Measurements from ENCODE around the gene RPS19BP1.
"Not testable (repeated sequence)": the region's sequence is repeated elsewhere in the genome, so short reads cannot be mapped to it uniquely, and the experiment has no call there.

Gene RPS19BP1

DNA sequence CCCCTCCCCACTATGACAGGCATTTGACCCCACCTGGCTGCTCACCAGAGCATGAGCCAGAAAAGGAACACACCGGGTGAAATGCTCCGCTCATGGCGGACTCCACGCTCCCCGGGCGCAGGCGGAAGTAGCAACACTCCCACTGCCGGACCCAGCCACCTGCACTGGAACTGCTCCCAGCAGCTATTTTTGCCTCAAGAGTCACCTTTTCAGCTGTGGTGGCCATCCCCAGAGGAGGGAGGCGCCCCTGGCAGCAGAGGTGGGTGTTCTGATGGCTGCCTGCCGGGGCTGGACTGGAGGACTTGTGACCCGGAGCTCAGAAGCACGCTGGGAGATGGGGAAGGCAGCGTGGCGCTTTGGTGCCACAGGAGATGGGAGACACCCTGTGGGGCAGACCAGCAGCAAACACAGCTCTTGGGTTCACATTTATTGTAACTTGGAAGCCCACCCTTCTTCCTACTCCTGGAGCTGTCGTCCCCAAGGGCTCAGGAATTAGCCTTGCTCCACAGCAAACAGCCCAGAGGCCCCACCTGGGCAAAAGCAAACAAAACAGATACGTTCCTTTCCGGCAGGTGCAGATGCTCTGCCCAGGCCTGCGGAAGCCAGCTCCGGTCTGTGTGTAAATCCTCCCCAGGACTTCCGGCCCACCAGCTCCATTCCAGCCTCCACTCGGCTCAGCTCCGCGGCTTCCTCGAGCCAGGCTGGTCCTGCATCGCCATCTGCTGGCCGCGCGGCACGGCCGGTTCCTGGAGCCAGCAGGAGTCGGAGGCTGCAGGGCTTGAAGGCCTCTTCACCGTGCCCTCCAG lies 3.7 kb downstream of the RPS19BP1 start:
- peak; percentile 89 for DNase-seq (ENCODE audit: low spot score)

DNA sequence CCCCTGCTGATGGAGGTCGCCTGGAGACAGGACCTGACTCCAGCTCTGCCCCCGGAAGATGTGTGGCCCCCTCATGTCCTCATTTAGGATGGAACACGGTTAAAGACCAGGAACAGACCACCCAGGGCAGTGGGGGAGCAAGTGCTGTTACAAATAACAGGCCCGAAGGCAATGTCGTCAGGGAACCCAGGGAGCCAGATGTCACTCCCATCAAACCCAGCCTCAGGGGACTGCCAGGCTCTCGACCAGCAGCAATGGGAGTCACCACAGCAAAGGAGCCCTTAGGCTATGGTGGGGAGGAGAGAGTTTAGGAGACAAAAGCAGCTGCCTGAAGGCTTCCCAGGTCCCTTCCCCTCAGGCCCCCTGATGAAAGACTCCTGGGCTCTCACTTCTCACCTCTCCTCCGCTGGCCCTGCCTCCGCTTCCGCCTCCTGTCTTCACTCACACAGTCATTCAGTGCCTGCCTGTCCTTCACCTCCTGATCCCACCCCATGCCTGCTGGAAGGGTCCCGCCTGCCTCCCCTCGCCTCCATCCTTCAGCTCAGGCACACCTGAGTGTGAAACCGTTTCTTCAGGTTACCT lies 4.4 kb downstream of the RPS19BP1 start:
- DNase-seq (ENCODE audit: low spot score): no peak

DNA sequence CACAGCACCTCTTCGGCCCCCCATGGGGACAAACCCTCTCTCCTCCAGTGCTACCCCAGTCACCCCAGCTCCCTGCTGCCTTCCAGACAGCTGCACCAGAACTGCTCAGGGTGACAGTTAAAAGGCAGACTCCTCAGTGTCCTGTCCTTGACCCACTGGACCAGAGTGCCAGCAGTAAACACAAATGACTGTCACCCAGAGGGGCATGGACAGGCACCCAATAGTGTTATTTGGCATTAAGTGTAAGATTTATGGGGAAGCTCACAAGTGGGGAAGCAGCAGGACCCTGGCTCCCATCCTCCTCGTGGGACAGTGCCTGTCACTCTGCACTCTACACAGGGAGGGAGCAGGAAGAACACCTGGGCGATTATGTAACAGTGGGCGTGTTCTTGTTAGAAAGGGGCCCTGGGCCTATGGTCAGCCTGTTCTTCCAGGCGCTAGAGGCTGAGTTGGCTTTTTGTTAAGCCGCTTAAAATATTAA lies 5.0 kb downstream of the RPS19BP1 start:
- DNase-seq (ENCODE audit: low spot score): no peak

DNA sequence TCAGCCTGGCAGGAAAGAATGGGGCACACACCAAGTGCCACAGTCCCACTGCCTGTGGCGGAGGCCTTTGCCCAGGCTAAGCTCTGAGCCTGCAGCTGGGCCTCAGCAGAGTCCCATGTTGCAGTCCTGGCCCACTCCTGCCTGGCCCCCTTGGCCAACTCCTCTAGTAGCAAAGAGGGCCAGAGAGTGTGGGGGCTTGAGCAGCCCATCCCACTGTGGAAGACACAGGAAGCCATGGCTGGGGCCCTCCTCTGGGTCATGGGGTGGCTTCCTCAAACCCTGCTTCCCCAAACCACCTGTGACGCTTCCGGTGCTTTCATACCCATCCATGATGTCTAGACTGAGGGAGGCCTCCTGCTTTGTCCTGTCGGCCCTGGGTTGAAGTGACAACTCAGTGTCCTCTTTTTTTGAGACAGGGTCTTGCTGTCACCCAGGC lies 5.8 kb downstream of the RPS19BP1 start:
- DNase-seq (ENCODE audit: low spot score): no peak

DNA sequence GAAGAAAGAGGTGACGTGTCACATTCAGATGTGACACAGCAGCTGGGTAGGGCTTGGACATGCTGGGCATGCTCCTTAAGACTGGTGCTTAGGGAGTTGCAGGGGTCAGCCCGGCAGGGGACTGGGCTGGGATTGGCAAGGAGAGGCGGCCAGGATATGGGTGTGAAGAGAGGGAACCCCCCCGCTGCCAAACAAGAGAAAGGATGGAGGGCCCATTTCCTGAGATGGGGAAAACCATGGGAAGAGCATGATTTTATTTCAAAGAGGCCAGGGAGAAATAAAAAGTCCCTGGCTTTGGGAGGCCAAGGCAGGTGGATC lies 6.9 kb downstream of the RPS19BP1 start:
- DNase-seq (ENCODE audit: low spot score): no peak

DNA sequence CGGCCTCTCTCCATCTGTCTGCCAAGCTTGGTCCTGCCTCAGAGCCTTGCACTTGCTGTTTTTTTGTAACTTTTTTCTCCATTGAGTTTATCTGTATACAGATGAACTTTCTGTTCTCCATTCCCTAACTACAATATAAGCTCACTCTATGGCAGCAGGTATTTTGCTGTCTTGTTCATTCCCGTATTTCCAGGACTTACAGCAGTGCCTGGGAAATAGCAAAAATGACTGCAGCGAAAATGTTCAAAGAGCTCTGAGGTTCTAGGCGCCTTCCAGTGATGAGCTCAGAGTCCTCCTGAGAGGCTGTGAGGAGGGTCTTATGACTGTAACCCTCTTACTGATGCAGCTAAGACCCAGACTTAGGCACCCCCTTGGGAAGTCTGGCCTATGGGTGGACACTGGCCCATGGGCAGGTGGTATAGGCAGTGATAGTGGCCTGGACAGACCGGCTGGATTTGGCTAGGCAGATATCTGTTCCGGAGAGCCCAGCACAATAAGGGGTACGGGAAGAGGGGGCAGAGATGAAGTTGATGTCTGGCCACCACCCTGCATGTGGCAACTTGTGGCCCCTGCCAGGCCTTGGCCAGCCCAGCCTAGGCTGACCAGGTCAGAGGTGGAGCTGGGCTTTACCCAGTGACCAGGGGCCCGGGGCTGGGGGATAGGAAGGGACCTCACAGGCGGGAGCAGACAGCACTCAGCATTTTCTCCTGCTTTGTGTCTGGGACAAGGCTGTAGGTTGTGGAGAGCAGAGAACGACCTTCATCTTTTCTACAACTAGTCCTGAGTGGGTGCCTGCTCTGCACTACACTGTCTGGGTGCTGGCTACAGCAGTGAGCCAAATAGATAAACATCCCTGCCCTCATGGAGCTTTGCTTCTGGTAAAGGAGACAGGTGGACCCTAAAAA lies 7.5 kb downstream of the RPS19BP1 start:
- DNase-seq (ENCODE audit: low spot score): no peak

DNA sequence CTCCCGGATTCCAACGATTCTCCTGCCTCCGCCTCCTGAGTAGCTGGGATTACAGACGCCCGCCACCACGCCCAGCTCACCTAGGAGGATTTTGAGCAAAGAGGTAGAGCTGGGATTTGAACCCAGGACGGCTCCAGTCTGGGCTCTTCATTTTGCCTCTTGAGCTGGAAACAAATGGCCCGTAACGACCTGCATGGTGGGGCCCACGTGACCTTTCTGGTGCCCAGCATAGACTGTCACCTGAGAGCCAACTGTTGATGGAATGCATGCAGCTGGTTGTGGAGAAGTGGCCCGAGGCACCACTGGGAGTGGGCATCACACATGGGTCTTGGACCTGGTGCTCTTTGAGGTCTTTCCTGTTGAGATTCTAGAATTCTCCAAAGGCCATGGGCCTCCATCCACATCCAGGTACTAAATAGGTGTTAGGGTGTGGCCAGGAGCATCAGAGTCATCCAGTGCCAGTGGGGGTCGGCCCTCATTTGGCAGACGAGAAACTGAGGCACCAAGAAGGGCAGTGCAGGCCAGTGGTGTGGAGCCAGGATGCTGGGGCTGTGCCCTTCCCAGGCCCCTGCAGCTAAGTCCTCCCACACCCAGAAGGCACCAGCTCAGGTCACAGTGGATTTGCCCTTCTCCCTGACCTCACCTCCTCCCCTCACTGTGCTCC lies 8.3 kb downstream of the RPS19BP1 start:
- no peak for DNase-seq (ENCODE audit: low spot score)

DNA sequence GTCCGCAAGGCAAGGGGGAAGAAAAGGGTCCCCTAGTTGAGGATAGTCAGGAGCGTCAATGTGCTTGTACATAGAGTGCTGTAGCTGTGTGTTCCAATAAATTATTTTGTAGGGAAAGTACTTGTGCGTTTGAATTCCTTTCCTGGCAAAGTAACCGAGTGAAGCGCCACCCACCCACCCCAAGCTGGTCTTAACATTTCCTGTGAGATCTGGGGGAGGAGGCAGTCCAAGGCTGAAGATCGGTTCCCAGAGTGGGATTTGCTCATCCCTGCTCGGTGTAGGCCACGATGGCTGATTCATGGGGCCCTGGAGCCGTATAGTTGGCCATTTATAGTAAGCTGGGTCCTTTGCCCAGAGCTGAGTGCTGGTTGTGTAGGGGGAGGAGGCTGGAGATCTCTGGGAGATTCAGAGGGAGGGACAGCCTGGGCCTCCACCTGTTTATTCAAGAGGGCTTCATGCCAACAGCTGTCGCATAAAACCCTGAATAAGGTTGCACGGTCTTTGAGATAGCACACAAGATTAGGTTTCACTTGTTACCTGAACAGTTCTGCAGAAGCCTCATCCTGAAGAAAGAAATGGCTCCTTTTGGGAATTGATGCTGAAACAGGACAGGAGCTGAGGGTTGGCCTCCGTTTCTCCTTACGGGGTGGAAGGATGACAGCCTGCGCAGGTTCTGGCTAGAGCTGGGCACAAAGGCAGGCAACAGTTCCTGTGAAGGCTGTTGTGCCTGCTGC lies 9.8 kb downstream of the RPS19BP1 start:
- no peak for DNase-seq (ENCODE audit: low spot score)

DNA sequence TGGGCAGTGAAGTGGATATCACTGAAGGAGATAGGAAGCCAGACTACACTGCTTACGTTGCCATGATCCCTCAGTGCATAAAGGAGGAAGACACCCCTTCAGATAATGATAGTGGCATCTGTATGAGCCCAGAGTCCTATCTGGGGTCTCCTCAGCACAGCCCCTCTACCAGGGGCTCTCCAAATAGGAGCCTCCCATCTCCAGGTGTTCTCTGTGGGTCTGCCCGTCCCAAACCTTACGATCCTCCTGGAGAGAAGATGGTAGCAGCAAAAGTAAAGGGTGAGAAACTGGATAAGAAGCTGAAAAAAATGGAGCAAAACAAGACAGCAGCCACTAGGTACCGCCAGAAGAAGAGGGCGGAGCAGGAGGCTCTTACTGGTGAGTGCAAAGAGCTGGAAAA lies 10.5 kb downstream of the RPS19BP1 start:
- not testable (repeated sequence) for DNase-seq (ENCODE audit: low spot score)

DNA sequence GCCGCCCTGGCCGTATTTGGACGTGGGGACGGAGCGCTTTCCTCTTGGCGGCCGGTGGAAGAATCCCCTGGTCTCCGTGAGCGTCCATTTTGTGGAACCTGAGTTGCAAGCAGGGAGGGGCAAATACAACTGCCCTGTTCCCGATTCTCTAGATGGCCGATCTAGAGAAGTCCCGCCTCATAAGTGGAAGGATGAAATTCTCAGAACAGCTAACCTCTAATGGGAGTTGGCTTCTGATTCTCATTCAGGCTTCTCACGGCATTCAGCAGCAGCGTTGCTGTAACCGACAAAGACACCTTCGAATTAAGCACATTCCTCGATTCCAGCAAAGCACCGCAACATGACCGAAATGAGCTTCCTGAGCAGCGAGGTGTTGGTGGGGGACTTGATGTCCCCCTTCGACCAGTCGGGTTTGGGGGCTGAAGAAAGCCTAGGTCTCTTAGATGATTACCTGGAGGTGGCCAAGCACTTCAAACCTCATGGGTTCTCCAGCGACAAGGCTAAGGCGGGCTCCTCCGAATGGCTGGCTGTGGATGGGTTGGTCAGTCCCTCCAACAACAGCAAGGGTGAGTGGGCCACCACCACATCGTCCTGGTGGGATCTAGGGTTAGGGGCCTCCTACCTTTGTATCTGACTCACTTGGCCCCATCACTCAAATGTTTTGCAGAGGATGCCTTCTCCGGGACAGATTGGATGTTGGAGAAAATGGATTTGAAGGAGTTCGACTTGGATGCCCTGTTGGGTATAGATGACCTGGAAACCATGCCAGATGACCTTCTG lies 11.3 kb downstream of the RPS19BP1 start:
- not testable (repeated sequence) for DNase-seq (ENCODE audit: low spot score)

DNA sequence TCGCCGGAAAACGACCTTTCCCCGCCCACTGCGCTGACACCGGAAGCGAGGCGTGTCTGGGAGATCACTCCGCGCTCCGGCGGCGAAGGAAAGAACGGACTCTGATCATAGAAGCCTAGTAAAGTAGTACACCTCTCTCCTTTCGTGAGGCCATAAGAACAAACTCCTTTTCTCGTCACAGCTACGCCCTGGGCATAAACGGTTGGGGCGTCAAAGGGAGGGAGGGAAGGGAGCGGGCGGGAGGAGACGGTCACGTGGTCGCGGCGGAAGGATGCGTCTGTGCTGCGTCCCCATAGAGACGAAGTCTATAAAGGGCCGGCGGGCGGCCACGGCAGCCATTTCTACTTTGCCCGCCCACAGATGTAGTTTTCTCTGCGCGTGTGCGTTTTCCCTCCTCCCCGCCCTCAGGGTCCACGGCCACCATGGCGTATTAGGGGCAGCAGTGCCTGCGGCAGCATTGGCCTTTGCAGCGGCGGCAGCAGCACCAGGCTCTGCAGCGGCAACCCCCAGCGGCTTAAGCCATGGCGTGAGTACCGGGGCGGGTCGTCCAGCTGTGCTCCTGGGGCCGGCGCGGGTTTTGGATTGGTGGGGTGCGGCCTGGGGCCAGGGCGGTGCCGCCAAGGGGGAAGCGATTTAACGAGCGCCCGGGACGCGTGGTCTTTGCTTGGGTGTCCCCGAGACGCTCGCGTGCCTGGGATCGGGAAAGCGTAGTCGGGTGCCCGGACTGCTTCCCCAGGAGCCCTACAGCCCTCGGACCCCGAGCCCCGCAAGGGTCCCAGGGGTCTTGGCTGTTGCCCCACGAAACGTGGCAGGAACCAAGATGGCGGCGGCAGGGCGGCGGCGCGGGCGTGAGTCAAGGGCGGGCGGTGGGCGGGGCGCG lies 12.1 kb downstream of the RPS19BP1 start, which contains the start of gene ATF4:
Gene ATF4, plus strand, starts transcription at position 337 of the 880 bp plus-strand sequence. CDS start 884 bp downstream, outside the sequence.
- DNase-seq (ENCODE audit: low spot score): peak; percentile 84

DNA sequence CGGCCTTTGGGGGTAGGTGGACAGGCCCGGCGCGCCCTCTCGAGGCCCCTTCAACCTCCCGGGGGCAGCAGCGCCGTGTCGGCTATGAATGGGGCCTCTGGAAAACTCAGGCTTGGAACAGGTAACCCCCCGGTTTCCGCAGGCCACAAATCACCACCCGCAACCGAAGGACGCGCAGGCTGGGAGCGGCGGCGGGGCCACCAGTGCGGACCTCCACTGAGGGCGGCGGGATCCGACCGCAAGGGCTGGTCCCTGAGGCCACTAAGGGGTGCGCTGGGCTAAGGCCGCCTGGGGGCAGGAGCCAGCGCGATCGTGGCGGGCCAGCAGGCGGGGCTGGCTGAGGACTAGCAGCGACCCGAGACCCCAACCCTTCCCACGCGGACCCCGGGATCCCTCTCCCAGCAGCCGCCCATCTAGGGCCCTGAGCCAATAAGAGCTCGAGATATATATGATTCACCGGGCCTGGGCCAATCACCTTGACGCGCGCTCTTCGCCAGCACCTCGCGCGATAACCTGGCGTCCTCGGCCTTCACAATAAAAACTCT lies 12.8 kb downstream of the RPS19BP1 start:
- peak; percentile 89 for DNase-seq (ENCODE audit: low spot score)

DNA sequence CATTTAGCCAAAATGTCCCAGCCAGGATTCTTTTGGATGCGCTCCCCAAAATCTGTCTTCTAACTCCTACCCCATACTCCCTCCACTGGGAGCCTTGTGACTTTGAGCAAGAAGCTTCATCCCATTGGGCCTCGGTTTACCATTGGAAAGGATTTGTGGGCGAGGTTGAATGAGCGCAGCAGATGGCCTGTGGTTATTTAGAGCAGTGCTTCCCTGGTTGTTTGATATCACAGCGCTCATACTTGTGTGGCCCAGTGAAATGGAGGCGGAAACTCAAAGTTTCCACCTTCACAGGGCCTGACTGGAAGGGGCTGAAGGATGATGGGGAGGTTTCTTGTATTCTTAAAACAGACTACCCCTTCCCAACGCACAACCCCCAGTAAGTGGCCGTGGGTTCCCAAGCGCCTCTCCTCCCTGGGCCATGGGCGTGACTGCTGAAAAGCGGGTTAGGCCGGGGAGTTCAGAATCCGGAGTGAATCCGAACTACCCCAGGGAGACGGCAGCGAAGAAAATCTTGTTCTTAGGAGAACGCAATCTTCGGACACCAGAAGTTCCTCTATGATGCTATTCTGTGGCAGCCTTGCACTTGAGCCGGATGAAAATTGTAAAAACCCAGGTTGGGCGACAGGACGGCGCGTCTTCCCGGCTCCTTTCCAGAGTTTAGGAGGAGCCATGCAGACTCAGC lies 13.4 kb downstream of the RPS19BP1 start:
- DNase-seq (ENCODE audit: low spot score): no peak

DNA sequence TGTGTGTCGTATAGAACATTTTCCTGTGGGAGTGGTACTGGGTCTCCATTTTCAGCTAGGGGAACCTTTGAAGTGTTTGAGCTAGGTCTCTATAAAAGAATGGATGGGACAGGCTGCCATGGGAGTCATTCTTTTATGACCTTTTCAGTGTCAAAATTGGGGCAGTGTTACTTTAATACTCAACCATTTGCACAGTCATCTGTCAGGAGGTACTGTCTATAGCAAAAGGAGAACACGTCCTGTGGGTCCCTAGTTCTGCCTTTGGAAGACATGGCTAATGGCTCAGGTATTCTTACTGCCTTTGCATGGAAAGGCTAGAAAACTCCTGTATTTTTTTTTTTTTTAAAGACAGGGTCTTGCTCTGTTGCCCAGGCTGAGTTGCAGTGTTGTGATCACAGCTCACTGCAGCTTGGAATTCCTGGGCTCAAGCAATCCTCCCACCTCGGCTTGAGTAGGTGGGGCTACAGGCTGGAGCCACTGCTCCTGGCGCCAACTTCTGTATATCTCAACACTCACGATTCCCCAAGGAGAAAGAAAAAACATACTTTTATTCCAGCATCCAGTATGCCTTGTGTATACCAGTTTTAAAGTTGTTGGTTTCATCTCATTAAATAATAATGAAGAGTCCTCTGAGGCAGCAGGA lies 14.3 kb downstream of the RPS19BP1 start:
- no peak for DNase-seq (ENCODE audit: low spot score)

DNA sequence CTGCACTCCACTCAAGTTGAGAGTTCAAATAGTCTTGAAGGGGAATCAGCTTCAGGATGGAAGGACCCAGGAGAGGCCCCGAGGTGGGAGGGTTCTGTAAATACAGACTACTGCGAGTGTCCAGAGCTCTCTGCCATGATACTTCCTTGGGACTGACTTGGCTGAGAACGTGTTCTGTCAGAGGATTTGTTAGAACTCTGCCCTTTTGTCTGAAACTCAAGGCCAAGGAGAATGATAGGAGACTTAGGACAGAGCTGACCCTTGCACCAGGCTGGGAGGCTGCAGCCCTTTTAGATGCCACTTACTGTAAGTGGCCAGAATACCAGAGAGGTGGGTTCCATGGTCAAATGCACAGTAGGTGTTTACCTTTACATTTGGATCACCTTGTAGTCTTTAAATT lies 15.1 kb downstream of the RPS19BP1 start:
- no peak for DNase-seq (ENCODE audit: low spot score)

DNA sequence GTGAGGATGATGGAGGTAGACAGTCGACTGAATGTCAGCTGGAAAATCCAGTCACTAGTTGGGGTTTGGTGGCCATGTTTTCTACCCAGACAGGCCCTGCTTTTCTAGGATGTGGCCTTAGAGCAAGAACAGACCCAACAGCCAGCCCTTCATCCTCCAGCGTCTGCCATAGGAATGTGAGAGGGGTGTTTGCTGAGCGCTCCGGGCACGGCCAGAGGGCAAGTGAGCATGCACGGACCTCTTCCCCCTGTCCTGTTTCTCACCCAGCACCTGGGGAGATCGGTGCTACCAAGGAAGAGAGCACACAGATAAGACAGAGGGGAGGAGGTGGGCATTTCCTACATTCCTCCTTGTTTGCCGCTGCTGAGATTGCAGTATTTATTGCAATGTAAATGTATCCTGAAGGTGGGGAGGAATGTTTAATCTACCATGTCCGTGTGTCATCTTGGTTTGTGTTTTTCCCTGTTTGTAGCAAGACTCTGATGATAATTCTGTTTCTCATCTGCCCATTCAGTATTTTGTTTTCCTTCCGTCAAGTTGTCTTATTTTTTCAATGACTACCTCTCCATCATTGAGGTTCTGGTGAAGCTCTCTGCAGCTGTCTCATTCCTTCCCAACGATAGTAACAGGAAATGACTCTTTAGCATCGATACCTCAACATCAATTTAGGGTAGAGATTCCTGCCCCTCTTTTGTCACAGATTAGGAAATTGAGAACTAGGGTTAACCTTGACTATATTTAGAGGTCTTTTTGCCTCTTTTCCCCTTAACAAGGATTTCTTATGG lies 17.1 kb downstream of the RPS19BP1 start:
- no peak for DNase-seq (ENCODE audit: low spot score)

DNA sequence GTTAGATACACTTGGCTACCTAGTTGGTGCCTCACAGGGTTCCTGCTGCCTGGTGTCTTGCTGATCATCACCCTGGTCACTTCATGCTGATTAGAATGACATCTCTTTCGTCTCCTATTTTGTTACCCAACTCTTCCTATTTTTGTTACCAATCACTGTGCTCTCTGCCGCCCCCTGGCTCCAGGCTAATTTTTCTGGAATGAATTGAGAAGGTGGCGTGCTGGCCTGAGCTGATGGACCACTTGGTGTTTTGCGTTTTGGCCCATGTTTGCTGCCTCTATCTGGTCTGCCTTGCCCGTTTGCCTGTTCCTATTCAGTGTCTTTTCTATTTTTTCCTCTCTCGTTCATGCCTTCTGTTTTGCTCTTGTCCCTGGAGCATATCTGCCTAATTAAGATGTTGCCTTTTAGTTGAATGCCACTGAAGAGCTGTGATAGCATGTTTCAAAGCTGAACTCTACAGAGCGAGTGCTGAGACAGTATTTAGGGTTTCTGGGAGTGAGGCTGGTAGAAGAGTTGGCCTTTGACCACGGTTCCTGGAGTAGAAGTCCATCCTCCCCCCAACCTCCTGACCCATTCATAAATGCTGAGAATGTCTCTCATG lies 18.1 kb downstream of the RPS19BP1 start:
- no peak for DNase-seq (ENCODE audit: low spot score)
